ENCODE measurements around the gene TMEM140. TPM values are rescaled to one million over a fixed set of nuclear protein-coding genes. Genes with fewer than 3 reads are reported as not detected.
"Not testable (repeated sequence)": the region's sequence is repeated elsewhere in the genome, so short reads cannot be mapped to it uniquely, and the experiment has no call there.

Gene TMEM140
- total RNA-seq, 1 donor from 2014 or later = 0.62 TPM

DNA sequence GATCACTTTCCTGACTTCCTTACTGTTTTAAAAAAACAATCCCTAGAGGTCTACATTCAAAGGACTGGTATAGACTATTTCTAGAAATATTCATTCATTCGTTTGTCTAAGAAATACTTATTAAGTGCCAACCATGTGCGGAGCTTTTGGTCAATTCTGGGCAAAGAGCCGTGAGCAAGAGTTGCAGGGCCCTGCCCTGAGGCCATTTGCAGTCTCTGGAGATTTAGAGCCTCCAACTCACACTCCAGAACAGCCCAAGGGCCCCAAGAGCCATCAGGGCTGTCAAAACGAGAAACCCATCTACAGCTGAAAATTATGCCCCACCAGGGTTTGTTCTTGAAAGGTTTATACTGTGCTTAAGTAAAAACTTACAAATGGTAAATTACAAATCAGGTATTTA, 47.3 kb downstream of the TMEM140 start:
- DNase-seq = no peak

DNA sequence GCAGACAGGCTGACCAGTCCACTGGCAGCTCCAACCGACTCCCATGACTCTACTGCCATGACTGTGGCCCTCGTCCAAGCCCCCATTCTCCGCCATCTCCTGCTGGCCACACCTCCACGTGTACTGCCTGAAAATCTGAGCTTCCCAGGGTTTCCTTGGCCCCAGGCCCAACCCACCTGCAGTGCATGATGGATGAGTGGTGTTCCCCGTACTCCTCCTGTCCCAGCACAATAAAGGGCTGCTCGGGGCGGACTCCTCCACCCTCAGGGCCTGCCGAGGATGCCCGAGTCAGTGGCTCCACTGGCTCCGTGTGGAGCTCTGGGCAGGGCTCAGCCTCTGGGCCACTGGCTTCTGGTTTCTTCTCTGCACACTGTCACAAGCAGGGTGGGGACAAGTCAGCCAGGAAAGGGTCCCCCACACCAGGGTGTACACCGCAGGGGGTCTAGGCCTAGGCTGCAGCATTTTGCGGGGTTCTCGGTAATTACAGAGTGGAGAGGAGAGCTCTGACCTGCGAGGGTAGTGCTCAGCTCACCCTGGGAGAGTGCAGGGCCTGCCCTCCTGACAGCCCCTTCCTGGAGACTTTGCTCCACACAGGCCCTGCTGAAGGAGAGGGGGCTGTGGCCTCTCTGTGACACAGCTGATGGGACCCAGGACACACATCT, 48.2 kb downstream of the TMEM140 start:
- no peak for DNase-seq

DNA sequence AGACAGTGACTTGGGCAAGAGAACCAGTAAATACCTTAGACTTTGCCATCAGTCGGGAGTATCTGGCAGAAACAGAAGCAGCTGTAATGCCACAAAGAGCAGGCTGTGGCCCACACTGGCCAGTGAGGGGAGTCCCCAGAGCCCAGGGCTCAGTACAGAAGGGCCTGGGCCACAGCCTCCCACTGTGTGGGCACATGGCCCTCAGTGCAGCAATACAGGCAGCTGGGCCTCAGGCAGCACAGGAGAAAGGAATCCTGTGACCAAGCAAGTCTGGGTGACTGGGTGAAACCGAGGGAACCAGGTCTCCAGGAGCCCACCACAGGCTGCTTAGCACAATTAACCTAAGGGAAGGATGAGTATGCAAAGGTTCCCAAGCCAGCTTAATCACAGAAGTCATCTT, 49.5 kb downstream of the TMEM140 start:
- DNase-seq = no peak

DNA sequence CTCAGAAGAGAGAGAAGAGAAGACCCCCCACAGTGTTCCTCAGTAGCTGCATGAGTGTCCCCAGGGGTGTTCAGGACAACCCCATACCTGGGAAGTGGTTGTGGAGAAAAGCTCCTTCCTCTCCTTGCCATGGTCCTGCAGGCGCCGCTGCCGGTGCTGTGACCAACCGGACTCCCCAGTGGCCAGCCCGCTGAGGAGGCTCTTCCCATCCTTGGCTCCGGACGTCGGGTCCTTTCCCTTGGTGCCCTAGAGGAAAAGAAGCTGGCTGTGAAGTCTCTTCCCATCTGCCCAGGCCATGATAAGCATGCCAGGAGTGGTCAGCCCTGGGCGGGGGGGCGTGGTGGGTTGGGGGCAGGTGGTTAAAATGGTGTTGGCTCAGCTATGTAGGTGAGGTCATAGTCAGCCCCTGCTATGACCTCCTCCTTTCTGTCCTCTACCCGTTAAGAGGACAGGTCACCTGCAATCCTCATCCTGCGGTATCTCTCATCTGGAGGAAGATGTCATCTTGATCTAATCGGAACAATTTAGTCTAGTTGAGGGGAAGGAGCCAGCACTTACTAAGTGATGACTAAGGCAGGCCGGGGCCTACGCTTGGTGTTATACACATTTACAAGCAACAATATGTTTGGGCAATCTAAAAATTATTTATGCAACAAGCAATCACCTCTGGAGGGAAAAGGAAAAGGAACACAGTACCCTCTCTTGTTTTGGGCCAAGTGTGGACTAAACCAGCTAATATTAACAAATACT, 50.2 kb downstream of the TMEM140 start:
- DNase-seq = no peak

DNA sequence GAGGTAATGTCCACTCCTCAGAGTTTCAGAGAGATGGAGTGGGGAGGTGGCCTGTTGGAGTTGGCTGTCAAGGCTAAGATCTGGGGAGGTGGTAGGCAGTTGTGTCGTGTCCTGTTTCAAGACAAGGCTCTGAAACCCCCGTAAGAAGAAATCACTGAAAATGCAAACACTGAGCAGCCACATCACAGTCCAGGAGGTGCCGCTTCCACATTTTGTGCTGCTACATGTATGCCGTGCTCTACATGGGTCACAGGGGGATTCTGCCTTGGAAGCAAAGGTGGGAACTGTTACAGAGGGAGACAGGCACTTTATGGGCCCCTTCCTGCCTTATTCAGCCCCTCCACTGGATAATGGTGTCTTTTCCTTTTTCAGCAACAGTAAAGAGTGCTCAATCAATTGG, 51.6 kb downstream of the TMEM140 start:
- no peak for DNase-seq

DNA sequence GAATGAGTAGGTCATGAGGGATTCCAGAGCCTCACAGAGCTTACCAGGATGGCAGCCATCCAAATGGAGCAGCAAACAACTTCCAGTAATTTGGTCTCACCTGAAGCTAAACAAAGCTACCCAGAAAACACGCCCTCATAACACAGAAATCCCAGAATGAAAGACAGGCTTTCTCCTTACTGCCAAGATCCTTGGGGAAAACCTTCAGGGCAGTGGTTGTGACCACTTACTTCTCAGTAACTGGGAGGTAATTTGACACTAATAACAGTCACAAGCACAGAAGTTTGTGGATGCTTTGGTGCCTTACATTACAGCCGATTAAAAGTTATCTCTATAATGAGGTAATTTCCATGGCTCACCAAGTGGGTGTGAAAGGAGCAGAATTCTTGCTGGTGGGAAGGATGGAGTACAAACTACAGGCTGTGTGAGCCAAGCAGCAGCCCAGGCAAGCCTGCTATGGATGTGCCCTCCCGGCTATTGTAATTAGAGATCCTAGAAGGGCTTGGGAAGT, 53.0 kb downstream of the TMEM140 start:
- no peak for DNase-seq

DNA sequence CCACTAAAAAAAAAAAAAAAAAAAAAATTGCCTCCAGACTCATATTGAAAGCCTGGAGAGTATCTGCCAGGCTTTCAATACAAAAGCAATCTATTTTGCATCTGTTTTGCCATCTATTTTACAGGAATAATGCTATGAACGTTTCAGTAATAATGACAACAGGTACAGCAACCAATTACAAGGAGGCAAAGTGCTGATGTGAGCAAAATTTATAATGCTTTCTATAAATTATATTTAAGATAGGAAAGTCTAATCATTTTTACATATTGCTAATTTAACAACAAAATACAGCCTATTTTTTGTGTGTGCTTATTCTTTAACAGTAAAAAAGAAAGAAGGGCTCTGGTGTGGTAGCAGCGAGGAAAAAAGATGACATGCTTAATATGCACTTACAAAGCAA, 53.5 kb downstream of the TMEM140 start:
- no peak for DNase-seq

DNA sequence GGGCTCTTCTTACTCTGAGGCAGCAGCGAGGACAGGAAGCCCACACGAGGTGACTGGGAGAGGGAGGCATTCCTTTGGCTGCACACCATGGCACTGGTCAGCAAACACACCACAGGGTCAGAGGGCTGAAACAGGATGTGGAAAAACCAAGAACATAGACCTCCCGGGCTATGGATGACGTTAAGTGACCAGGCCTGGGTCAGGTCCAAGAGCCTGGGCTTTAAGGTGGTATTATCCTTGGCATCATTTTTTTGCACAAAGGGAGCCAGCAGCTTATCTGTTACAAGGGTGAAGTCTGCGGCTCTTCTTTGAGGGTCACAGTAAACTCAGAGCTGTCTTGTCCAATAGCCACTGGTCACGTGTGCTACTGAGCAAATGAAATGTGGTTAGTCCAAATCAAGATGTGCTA, 56.5 kb downstream of the TMEM140 start:
- DNase-seq = no peak

DNA sequence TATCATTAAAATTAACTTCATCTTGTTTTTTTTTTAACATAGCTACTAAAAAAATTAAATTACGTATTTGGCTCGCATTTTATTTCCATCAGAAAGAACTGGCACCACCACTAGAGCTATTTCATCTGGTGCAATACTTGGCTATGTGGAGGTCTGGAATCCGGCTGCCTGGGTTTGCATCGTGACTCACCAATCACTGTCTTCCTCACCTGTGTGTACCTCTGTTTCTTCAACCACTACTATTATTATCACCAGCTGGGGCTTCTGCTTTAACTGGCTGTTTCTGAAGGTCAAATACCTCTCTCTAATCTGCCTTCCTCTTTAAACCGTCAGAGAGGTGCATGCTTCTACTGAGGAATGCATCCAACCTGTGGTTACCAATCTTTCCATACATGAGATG, 57.0 kb downstream of the TMEM140 start:
- DNase-seq = no peak

DNA sequence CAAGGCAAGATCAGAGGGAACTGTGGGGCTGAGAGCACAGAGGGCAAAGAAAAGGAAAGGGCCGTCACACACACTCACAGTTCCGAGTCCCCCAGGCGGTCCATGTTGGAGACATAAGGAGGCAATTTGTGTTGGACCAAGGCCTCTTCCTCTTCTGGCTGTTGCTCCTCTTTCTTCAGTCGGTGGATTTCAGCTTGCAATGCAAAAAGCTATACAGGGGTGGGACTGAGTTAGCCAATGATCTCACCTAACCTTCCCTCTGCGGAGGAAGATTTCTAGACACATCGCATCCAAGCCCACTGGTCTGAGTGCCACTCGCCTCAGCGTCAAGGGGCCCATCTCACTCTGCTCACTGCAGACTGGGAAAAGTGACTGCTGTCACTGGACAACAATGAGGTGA, 58.0 kb downstream of the TMEM140 start:
- no peak for DNase-seq

DNA sequence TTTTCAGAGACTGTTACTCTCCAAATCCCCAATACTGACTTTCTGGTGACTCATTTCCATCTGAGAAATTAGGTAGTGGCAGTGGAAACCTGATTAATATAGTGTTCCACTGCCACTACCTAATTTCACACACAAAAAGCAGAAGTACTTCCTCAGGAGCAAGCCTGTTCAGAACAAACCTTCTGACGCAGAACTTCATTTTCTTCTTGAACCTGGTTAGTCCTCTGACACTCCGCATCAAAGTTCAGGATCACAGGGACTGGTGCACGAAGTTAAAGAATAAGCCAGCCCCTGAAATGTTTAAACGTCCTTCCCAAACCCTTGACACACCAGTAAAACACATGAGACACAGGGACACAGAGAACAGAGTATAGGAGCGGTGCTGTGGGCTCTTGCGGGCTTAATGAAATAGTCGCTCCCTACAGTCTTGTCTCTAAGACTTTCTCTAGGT, 59.1 kb downstream of the TMEM140 start:
- no peak for DNase-seq

DNA sequence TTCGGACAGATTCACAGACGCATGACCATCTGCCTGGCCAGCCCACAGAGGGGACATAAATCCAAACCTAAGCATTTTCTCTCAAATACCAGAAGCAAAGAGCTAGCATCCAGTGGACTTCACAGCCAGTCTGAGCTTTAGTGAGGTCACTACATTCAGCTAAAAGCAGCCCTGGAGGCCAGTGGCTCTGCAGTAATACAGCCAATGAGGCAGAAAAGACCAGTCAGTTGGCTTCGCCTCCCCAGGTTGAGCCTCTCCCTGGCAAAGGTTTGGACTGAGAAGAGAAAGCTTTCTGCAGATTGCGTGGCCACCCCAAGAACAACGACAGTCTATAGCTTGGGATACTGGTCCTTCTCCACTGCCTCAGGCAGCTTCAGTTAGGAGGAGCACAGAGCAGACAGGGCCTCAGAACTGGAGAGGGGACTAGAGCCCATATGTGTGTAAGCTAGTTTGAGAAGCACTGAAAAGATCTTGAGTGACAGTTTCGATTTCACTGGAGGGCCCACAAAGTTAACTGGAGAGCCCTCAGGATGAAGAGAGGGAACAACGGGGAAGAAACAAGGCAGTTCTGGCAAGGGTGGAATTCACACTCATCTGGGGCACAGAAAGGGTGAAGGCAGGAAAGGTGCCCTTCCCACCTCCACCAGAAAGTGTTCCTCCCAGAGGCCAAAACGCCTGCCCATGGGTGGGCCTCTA, 59.7 kb downstream of the TMEM140 start:
- DNase-seq = no peak

DNA sequence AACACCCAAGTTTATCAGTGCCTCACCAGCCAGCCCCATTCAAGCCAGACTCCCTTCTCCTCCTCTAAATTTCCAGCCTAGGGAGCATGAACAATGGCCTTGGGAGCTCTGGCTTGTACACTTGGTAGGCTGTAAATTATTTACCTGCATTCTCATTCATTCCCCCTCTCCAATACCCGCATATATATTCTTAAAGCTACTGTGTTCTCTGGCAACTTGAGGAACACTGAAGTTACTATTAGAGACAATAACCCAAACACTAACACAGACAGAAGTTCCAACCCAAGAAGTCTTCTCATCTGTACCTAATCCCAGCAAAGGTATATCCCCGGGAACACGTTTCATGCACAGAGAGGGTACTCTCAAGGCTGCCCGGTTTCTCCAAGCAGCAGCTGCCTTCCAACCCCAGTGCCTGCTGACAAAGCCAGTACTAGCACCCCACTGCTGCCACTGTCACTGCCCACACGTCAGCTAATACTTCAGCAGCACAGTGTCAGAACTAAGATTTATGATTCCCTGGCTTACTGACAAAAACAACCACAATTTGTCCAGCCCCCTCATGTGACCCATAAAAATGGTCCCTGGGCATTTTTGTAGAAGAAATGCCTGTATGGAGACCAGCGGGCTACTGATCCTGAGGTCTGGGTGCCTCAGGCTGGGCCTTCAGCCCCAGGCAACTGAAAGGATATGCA, 60.4 kb downstream of the TMEM140 start:
- no peak for DNase-seq

DNA sequence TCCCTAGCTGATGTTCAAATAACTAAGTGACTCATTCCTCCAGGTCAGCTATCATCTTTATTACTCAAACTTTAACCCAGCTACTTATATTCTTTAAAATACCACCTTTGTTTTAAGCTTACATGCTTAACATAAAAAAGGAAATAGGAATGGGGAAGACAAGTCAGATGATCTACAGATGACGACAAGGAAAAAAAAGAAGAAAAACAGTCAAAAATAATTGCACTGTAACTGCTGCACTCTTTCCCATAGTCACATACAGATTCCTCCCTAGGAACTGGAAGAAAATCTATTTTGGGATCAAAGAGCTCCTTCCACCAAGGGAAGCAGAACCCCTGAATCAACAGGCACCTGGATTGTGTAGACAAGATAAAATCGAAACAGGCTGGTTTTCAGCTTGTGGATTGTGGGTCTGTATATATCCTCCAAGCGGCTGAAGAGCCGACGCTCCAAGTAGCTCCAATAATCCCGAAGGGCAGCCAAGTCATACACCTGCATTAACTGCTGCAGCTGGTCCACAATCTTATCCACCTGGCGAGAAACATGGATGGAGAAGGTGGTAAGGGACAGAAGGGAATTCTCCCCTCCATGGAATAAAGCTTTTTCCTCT, 61.5 kb downstream of the TMEM140 start:
- no peak for DNase-seq

DNA sequence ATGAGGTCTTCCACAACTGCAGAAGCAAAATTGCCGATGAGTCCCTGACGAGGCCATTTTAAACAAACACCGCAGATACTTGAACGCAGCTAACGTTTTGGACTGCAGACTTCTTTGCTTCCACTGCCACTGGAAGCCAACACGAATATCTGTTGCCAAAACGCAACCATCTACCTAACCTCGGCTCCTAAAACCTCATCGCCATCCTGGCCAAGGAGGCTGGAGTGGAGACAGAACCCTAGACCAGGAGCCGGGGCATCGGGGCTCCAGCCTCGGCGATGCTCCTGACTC, 63.0 kb downstream of the TMEM140 start:
- DNase-seq = no peak

DNA sequence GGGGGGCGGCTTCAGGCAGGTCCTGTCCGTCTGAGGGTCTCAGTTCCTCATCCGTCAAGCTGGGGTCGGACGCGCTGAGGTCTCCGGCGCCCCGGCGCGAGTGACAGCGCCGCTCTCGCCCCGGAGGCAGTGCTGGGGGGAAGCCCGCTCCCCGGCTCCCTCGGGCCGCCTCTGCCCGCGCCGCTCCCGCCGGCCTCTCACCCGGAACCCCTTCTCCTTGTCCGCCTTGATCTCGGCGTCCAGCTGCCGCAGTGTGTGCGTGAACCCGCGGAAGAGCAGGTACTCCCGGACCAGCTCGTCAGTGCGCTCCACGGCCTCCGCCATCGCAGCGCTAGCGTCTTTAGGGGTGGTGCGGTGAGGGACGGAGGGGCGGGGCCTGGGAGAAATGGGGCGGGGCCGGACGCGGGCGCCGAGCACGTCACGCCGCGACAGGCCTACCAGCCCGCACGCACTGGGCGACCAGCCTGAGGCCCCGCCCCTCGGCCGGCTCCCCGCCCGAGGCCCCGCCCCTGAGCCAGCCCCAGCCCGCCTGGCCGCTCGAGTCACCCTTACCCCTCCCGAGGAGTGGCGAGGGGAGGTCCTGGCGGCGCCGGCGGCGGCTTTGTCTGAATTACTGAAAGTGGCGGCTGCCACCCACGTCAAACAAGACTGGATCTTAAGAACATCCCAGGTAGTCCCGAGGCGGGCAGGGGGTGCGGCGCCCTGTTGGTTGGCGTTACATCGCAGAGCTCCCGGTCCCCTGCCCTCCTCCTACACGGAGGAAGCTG, 63.5 kb downstream of the TMEM140 start, which contains the start of gene WDR91:
Gene WDR91 (minus strand): TSS at position 348 of the 767 bp plus-strand sequence. CDS start 24 bp downstream, at position 324.
- DNase-seq = peak; percentile 97

DNA sequence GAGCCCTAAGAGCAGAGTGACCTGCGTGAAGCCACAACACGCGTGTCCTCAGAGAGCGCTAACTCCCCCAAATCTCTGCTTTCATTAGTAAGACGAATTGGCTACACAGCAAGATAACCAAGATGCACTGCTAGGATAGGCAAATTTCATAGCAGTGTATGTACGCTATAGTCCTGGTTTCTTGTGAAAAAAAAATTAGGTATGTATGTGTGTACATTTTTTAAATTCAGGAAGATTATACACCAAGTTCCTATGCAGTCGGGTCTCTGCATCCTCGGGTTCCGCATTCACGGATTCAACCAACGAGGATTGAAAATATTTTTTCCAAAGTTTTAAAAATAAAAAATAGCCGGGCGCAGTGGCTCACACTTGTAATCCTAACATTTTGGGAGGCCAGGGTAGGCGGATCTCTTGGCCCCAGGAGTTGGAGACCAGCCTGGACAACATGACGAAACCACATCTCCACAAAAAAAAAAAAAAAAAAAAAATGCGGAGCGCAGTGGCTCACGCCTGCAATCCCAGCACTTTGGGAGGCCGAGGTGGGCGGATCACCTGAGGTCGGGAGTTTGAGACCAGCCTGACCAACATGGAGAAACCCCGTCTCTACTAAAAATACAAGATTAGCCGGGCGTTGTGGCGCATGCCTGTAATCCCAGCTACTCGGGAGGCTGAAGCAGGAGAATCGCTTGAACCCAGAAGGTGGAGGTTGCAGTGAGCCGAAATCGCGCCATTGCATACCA, 64.2 kb downstream of the TMEM140 start:
- not testable (repeated sequence) for DNase-seq

DNA sequence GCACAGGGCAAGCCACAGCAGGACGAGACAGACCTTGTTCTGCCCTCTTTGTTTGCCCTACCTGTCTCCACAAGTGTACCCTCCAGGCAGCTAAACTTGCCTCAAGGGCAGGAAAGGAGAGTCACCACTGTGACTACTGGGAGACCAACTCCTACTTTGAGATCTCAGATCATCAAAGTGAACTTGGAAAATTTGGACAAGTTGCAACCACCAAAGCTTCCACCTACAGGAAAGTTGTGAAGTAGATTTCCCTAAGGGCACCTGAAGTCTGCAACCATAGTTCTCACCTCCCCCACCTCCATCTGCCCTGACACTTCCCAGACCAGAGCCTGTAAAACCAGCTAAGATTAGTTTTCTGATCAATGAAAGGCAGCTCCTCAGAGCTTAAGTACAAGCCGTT, 66.0 kb downstream of the TMEM140 start:
- no peak for DNase-seq

DNA sequence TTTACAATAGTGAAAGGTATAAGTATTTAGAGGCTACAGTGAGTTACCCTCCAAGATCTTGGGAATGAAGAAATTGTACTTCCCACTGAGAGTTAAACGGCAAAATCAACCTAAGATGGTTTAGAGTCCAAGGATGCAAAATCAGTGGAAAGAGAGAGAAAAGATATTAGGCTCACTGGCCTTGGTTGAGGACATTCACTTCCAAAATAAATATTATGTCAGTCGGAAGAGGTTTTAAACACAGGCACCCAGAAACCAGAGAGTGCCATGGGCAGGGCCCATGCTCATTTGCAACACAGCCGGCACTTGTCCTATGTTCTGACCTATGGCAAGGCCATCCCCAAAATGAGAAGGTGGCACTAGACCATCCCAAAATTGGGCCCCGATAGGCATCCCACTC, 67.3 kb downstream of the TMEM140 start:
- no peak for DNase-seq

DNA sequence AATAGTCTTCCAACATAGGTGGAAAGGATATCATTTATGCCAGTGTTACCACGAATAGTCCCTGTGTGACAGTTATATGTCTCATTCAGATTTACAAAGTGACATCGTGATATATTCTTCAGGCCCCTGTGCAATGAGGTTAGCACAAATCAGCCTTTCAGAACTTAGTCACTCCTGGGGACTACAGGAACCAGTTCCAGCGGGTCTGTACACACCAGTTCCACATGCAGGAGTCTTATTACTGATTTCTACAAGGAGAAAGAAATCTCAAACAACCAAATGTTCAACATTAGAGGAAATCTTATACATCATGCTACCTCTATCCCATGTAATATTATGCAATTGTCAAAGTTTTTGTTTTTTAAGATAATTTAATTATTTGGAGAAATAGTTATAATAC, 67.8 kb downstream of the TMEM140 start:
- no peak for DNase-seq
